Mesenchymal stem cell (in vitro differentiated cells and primary cell): ENCODE results near the gene YPEL1.

ENCODE experiments used
- DNase-seq: peaks from one replicate; pipeline ENCODE4 v3.0.0-alpha.2; 2013
- H2AFZ ChIP-seq: one replicate; pipeline ENCODE4 v1.6.1; 2013; ENCODE audit warnings: low read depth, mild to moderate bottlenecking, control low read depth, inconsistent platforms, low read length, moderate library complexity
- H2AK5ac ChIP-seq: 2 replicates; pipeline ENCODE4 v1.6.1; 2013; ENCODE audit warnings: low read length, moderate library complexity, mild to moderate bottlenecking, inconsistent platforms; ENCODE audit not compliant: severe bottlenecking
- H2BK120ac ChIP-seq: one replicate; pipeline ENCODE4 v1.6.1; 2013; ENCODE audit warnings: low read depth, mild to moderate bottlenecking, inconsistent platforms, low read length, moderate library complexity
- H2BK12ac ChIP-seq, 2 experiments: one replicate each; pipeline ENCODE4 v1.6.1; 2013; ENCODE audit warnings: inconsistent platforms in 2 of 2, low read length in 2 of 2, mild to moderate bottlenecking in 2 of 2, moderate library complexity in 2 of 2, control low read depth in 1 of 2
- H2BK15ac ChIP-seq: one replicate; pipeline ENCODE4 v1.6.1; 2013; ENCODE audit warnings: mild to moderate bottlenecking, low read depth, inconsistent platforms; ENCODE audit not compliant: poor library complexity, severe bottlenecking
- H2BK5ac ChIP-seq: 2 replicates; pipeline ENCODE4 v1.6.1; 2013; ENCODE audit warnings: low read depth, mild to moderate bottlenecking, low read length, control low read depth, inconsistent platforms; ENCODE audit not compliant: poor library complexity, severe bottlenecking
- H3K14ac ChIP-seq, 2 experiments: one replicate each; pipeline ENCODE4 v1.6.1; 2013; ENCODE audit warnings: inconsistent platforms in 2 of 2, low read length in 2 of 2, control low read depth in 1 of 2, mild to moderate bottlenecking in 1 of 2, moderate library complexity in 1 of 2
- H3K18ac ChIP-seq, 2 experiments: one replicate each; pipeline ENCODE4 v1.6.1; 2013; ENCODE audit warnings: inconsistent platforms in 2 of 2, low read length in 2 of 2, control low read depth in 1 of 2, low read depth in 1 of 2, mild to moderate bottlenecking in 1 of 2
- H3K23ac ChIP-seq, 2 experiments: one replicate each; pipeline ENCODE4 v1.6.1; 2013; ENCODE audit warnings: inconsistent platforms in 2 of 2, low read length in 2 of 2, mild to moderate bottlenecking in 2 of 2, moderate library complexity in 2 of 2, control low read depth in 1 of 2
- H3K27ac ChIP-seq: 2 replicates; pipeline ENCODE4 v1.5.1; 2013; ENCODE audit warnings: mild to moderate bottlenecking, moderate library complexity, low read length, control low read depth, inconsistent platforms; ENCODE audit not compliant: poor library complexity, severe bottlenecking
- H3K27me3 ChIP-seq, 2 experiments: 2 replicates each; pipeline versions ENCODE4 v1.6.1 to v1.7.0; 2013; ENCODE audit warnings: low read length in 2 of 2, mild to moderate bottlenecking in 2 of 2, moderate library complexity in 2 of 2, control low read depth in 1 of 2, inconsistent platforms in 1 of 2; ENCODE audit not compliant: control insufficient read depth in 1 of 2, insufficient read depth in 1 of 2
- H3K36me3 ChIP-seq, 2 experiments: 2 replicates each; pipeline versions ENCODE4 v1.6.1 to v1.7.0; 2013; ENCODE audit warnings: low read length in 2 of 2, control low read depth in 1 of 2, inconsistent platforms in 1 of 2, low read depth in 1 of 2, mild to moderate bottlenecking in 1 of 2; ENCODE audit not compliant: insufficient read depth in 2 of 2, control insufficient read depth in 1 of 2
- H3K4ac ChIP-seq, 2 experiments: one replicate each; pipeline ENCODE4 v1.6.1; 2013; ENCODE audit warnings: inconsistent platforms in 2 of 2, low read length in 2 of 2, mild to moderate bottlenecking in 2 of 2, moderate library complexity in 2 of 2, control low read depth in 1 of 2, low read depth in 1 of 2
- H3K4me1 ChIP-seq: 2 replicates; pipeline ENCODE4 v1.6.1; 2013; ENCODE audit warnings: low read depth, low read length, control low read depth; ENCODE audit not compliant: control insufficient read depth, insufficient read depth
- H3K4me2 ChIP-seq: 2 replicates; pipeline ENCODE4 v1.6.1; 2013; ENCODE audit warnings: low read length, mild to moderate bottlenecking, inconsistent platforms; ENCODE audit not compliant: poor library complexity, severe bottlenecking
- H3K4me3 ChIP-seq, 2 experiments: 2 replicates each; pipeline versions ENCODE4 v1.5.1 to v1.7.0; 2013; ENCODE audit warnings: low read length in 2 of 2, mild to moderate bottlenecking in 2 of 2, control low read depth in 1 of 2, low read depth in 1 of 2; ENCODE audit not compliant: insufficient read depth in 1 of 2
- H3K79me1 ChIP-seq: replicated peaks from 2 replicates; pipeline ENCODE4 v1.6.1; 2013; ENCODE audit warnings: mild to moderate bottlenecking, control low read depth, low read length, inconsistent platforms; ENCODE audit not compliant: poor library complexity, severe bottlenecking
- H3K9ac ChIP-seq: 2 replicates; pipeline ENCODE4 v1.7.0; 2013; ENCODE audit warnings: mild to moderate bottlenecking, low read length, moderate library complexity
- H3K9me3 ChIP-seq: 2 replicates; pipeline ENCODE4 v1.7.0; 2013; ENCODE audit warnings: mild to moderate bottlenecking, low read length; ENCODE audit not compliant: control insufficient read depth
- H4K8ac ChIP-seq: one replicate; pipeline ENCODE4 v1.6.1; 2013; ENCODE audit warnings: inconsistent platforms, mild to moderate bottlenecking, low read length, moderate library complexity
- H4K91ac ChIP-seq: one replicate; pipeline ENCODE4 v1.6.1; 2013; ENCODE audit warnings: mild to moderate bottlenecking, low read length, inconsistent platforms
- WGBS: methylation state at CpG from one replicate; pipeline ENCODE4 v1.1.7; 2013; ENCODE audit warnings: mixed read lengths; 5-methylcytosine and 5-hydroxymethylcytosine counted together

YPEL1 gene

GRCh38 chr22:21711851-21712250, 23.7 kb downstream of the YPEL1 start:
- H3K4me3 ChIP-seq, result no peak overlapping the region
- no peak overlapping the region for H3K14ac ChIP-seq
- no peak overlapping the region for H2AFZ ChIP-seq
- peaks cover 0 to 11% of the 10 kb centered on the region in 2 experiments for H3K27me3 ChIP-seq
- no peak for DNase-seq
- H2AK5ac ChIP-seq, result no peak overlapping the region
- H3K36me3 ChIP-seq, result no peaks in the 10 kb centered on the region
- no peak overlapping the region for H3K18ac ChIP-seq
- H4K8ac ChIP-seq, result peak overlapping the region; percentile 7
- no peak overlapping the region for H3K4ac ChIP-seq
- WGBS, result 92% methylated on average over 3 of the region's 4 CpGs
- H2BK12ac ChIP-seq, result no peak overlapping the region
- no peaks in the 10 kb centered on the region for H3K79me1 ChIP-seq
- no peaks in the 10 kb centered on the region for H3K9me3 ChIP-seq
- H4K91ac ChIP-seq, result no peak overlapping the region
- no peak overlapping the region for H3K27ac ChIP-seq
- peaks cover 4% of the 10 kb centered on the region for H3K4me1 ChIP-seq
- no peak overlapping the region for H2BK5ac ChIP-seq
- H2BK120ac ChIP-seq, result no peak overlapping the region
- H2BK15ac ChIP-seq, result no peak overlapping the region
- no peak overlapping the region for H3K9ac ChIP-seq
- H3K23ac ChIP-seq, result no peak overlapping the region
- no peak overlapping the region for H3K4me2 ChIP-seq

- no peak overlapping the region for H3K23ac ChIP-seq
These were observed 25.4 kb downstream of the YPEL1 start for GRCh38 chr22:21710156-21710555.

GRCh38 chr22:21709688-21710087, 25.9 kb downstream of the YPEL1 start:
- Histone ChIP-seq H3K9ac (no peak overlapping the region), H3K27ac (no peak overlapping the region), H2BK15ac (no peak overlapping the region), H2BK12ac (no peak overlapping the region), H3K4ac (no peak overlapping the region), H4K91ac (no peak overlapping the region), H3K4me2 (no peak overlapping the region), H2BK120ac (no peak overlapping the region), H4K8ac (no peak overlapping the region), H3K18ac (no peak overlapping the region), H3K9me3 (no peaks in the 10 kb centered on the region), H3K23ac (no peak overlapping the region), H3K36me3 (no peaks in the 10 kb centered on the region), H2AFZ (no peak overlapping the region), H2BK5ac (no peak overlapping the region), H3K79me1 (no peaks in the 10 kb centered on the region), H3K4me3 (no peak overlapping the region), H2AK5ac (no peak overlapping the region), H3K14ac (no peak overlapping the region), H3K4me1 (peaks cover 4% of the 10 kb centered on the region), H3K27me3 (peaks cover 0 to 11% of the 10 kb centered on the region in 2 experiments)
- 86% methylated on average over 8 of the region's 8 CpGs for WGBS
- no peak for DNase-seq

More at GRCh38 chr22:21710156-21710555, 25.4 kb downstream of the YPEL1 start:
- no peak overlapping the region for H3K18ac ChIP-seq
- H3K9me3 ChIP-seq, result no peaks in the 10 kb centered on the region
- H3K36me3 ChIP-seq, result no peaks in the 10 kb centered on the region
- DNase-seq, result no peak
- no peak overlapping the region for H2BK5ac ChIP-seq
- H2AK5ac ChIP-seq, result no peak overlapping the region
- H3K4me2 ChIP-seq, result no peak overlapping the region
- H2BK15ac ChIP-seq, result no peak overlapping the region
- no peak overlapping the region for H4K91ac ChIP-seq
- H3K9ac ChIP-seq, result no peak overlapping the region
- 78% methylated on average over 7 of the region's 7 CpGs for WGBS
- no peak overlapping the region for H3K4me3 ChIP-seq
- H4K8ac ChIP-seq, result no peak overlapping the region
- peaks cover 4% of the 10 kb centered on the region for H3K4me1 ChIP-seq
- no peaks in the 10 kb centered on the region for H3K79me1 ChIP-seq
- no peak overlapping the region for H3K4ac ChIP-seq
- H3K14ac ChIP-seq, result no peak overlapping the region
- H3K27ac ChIP-seq, result no peak overlapping the region
- peaks cover 0 to 11% of the 10 kb centered on the region in 2 experiments for H3K27me3 ChIP-seq
- no peak overlapping the region for H2BK12ac ChIP-seq
- H2AFZ ChIP-seq, result no peak overlapping the region
- no peak overlapping the region for H2BK120ac ChIP-seq

GRCh38 chr22:21708960-21709359, 26.6 kb downstream of the YPEL1 start:
- no peak overlapping the region for H3K27ac ChIP-seq
- H3K9ac ChIP-seq, result no peak overlapping the region
- no peak overlapping the region for H2BK120ac ChIP-seq
- DNase-seq, result no peak
- H3K4me2 ChIP-seq, result no peak overlapping the region
- no peaks in the 10 kb centered on the region for H3K36me3 ChIP-seq
- H2BK15ac ChIP-seq, result no peak overlapping the region
- H3K9me3 ChIP-seq, result no peaks in the 10 kb centered on the region
- H2BK12ac ChIP-seq, result no peak overlapping the region
- H3K27me3 ChIP-seq, result peaks cover 0 to 4% of the 10 kb centered on the region in 2 experiments
- H2AK5ac ChIP-seq, result no peak overlapping the region
- H4K91ac ChIP-seq, result no peak overlapping the region
- no peak overlapping the region for H3K23ac ChIP-seq
- H2AFZ ChIP-seq, result no peak overlapping the region
- no peak overlapping the region for H3K4ac ChIP-seq
- H3K14ac ChIP-seq, result no peak overlapping the region
- no peak overlapping the region for H2BK5ac ChIP-seq
- H3K18ac ChIP-seq, result no peak overlapping the region
- peaks cover 4% of the 10 kb centered on the region for H3K4me1 ChIP-seq
- no peaks in the 10 kb centered on the region for H3K79me1 ChIP-seq
- WGBS, result 93% methylated on average over 6 of the region's 6 CpGs
- no peak overlapping the region for H4K8ac ChIP-seq
- no peak overlapping the region for H3K4me3 ChIP-seq
